Left ventricle myocardium superior (tissue), 1 donor: ENCODE measurements around the gene COX4I2. TPM values are rescaled to one million over a fixed set of nuclear protein-coding genes. Genes with fewer than 3 reads are reported as not detected.

Experiments used
- ATAC-seq: fragments of 200-7000 bp; cut with Tn5 transposase; one replicate; pipeline ENCODE4 v1.9.1; 2020; ENCODE audit warnings: mild to moderate bottlenecking, moderate library complexity
- DNase-seq: peaks from one replicate; pipeline ENCODE4 v3.0.0-alpha.2; 2020
- intact Hi-C: fragments of 100-400 bp; cut with micrococcal nuclease; formaldehyde crosslinking; loops from one replicate; pipeline ENCODE4 v1.11.0; 2022
- total RNA-seq: library from RNA; stranded (reverse); fragmentation: NEBNext Ultra II Directional; extraction: Animal tissue kit (Norgen Biotek cat#: 25700); gene quantifications from one replicate; pipeline ENCODE4 v1.2.1, GENCODE V29; 2021
- donor health status: DM: no; HTN: yes; CAD: no; lungs with severe emphysema.

Gene COX4I2
- total RNA-seq, 1 donor from 2014 or later: 10.1 TPM

GRCh38 chr20:31670371-31671228 is 32.9 kb downstream of the COX4I2 start:
- intact Hi-C loops: no loop called here
- peak; percentile 78 for DNase-seq
- ATAC-seq: peak; percentile 70

GRCh38 chr20:31671324-31671723 is 33.6 kb downstream of the COX4I2 start:
- ATAC-seq: no peak

DNA sequence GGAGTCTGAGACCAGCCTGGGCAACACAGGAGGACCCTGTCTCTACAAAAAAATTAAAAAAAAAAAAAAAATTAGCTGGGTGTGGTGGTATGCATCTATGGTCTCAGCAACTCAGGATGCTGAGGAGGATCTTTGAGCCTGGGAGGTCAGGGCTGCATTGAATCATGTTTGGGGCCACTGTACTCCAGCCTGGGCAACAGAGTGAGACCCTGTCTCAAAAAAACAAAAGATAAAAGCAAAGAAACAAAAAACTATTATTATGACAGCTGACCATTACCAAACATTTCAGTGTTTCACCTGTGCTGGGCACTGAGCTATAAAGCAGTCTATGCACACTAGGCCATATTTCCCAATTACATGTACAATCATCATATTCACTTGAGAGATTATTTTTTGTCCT is 35.7 kb downstream of the COX4I2 start:
- ATAC-seq (no peak), DNase-seq (no peak)
- intact Hi-C loops: no loop called here

More at GRCh38 chr20:31671324-31671723, 33.6 kb downstream of the COX4I2 start:
- intact Hi-C loops: no loop called here
- DNase-seq: no peak

- no peak for ATAC-seq
- DNase-seq: no peak
- intact Hi-C loops: no loop called here
Measured at GRCh38 chr20:31673943-31674463, 36.3 kb downstream of the COX4I2 start.

- intact Hi-C loops: loop anchor here (5.0 kb wide), 1 partner anchor 42 kb away; no protein-coding TSS in a partner anchor
- DNase-seq (peak; percentile 65), ATAC-seq (peak; percentile 48)
Measured at GRCh38 chr20:31674895-31675827, 37.4 kb downstream of the COX4I2 start.

DNA sequence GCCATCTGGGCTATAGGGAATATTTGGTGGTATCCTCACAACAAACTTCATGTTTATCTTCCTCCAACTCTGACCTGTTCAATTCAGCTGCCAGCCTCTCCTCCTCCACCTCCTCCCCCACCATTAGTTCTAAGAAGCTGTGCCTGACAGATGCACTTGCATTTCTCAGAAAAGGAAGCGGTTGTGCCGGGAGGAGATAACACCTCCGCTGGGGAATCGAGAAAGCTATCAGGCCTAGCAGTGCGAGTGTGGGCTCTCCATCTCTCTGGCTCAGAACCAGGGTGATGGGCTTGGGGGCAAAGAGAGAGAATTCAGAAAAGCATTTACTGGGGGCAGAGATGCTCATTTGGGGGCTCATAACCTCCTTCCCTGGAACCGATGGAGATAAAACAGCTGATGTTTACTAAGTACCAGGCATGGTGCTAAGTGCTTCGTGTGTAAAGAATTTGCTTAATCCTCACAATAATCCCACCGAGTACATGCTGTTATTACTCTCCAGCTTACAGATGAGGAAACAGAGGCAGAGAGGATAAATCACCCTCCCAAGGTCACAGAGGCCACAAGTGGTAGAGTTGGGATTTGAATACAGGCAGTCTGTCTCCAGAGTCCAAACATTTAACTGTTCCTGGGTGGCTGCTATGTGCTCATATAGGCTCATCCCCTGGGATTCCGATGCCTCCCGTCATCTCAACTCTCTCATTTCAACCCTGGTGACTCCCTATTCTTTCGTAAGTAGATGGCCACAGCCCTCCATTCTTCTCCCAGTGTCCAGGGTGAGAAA is 38.3 kb downstream of the COX4I2 start:
- intact Hi-C loops: loop anchor here (5.0 kb wide), 1 partner anchor 41 kb away; no protein-coding TSS in a partner anchor
- no peak for DNase-seq
- ATAC-seq: peak; percentile 21

DNA sequence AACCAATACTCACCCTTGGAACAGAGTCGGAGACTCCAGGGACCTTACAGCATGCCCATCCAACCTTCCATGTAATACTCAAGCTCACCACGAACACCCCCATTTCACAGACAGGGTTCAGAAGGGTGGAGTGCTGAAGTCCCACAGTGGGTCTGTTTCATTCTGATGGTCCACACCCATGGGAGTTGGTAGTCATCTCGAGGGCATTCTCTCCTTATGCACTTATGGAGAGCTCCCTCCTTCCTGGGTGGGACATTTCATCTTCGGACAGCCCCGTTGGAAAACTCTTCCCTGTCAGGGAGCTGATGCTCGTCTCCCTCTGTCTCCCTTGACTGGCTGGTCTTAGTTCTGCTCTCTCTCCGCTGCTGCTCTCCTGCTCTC is 38.9 kb downstream of the COX4I2 start:
- ATAC-seq (no peak), DNase-seq (no peak)
- intact Hi-C loops: loop anchor here (5.0 kb wide), 1 partner anchor 41 kb away; no protein-coding TSS in a partner anchor

GRCh38 chr20:31677553-31678260 is 40.0 kb downstream of the COX4I2 start:
- ATAC-seq: no peak
- no peak for DNase-seq
- intact Hi-C loops: loop anchor here (5.0 kb wide), 1 partner anchor 40 kb away; no protein-coding TSS in a partner anchor

DNA sequence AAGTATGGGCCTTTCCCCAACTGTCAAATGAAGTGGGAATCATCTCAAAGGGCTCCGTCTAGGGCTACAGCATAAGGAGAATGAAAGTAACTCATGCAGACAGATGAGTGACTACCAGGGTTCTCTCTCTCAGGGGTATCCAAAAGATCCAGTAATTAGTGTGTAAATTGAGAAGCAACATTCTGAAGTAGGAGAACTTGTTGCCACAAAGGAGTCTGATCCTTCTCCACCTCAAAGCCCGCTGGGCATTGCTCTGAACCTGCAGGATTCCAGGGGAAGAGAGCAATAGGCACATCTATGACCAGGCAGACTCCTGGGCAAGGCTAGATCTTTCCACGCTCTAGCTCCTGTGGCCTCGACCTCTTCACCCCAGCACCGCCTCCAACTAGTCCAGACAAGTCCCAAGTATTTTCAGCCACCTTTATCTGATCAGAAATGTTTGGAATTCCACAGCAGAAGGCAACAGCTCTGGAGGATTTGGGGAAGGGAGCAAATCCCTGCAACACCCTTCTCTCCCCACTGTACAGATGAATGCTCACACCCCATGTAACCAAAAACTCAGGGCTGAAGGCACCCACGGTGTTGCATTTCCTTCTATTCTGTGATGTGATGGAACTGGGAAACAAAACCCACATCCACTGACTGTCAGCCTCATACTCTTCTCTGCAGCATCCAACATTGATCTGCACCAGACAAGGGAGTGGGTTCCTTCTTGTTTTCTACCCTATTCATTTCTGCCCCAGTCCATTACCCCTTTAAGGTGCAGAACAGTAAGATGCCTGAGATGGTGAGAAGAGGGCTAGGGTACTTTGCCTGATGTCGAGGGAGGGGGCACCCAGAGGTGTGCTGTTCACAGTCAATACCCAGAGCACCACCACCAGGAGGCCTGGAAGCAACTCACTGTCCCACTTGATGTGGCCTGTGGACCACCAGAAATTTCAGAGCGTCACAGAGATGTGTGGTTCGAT is 41.0 kb downstream of the COX4I2 start:
- DNase-seq (no peak), ATAC-seq (no peak)
- intact Hi-C loops: loop anchor here (5.0 kb wide), 1 partner anchor 39 kb away; no protein-coding TSS in a partner anchor

DNA sequence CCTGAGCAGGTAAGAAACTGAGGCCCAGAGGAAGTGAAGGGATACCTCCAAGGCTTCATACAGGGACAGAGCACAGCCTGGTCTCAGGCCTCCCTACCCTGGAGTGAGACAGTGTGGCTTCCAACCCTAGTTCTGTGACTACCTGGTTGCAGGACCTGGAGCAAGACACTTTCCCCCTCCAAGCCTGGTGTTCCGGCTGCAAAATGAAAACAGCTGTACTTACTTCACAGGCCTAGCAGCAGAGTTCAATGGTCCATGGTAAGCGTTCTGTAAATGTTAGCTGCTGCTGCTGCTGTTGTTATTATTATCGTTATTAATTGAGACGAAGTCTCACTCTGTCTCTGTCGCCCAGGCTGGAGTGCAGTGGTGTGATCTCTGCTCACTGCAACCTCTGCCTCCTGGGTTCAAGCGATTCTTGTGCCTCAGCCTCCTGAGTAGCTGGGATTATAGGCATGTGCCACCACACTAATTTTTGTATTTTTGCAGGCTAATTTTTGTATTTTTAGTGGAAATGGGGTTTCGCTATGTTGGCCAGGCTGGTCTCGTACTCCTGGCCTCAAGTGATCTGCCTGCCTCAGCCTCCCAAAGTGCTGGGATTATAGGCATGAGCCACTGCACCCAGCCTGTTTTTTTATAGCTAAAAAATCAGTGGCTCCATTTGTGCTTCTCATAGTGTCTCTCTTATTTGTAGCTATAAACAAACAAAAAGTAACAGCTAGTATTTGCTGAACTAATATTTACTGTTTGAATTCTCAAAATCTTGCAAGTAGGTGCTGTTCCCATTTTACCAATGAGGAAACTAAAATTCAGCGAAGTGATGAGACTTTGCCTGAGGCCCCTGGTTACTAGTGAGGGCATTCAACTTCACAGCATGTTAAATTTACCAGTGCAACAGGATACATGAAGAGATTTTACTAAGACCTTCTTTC is 41.9 kb downstream of the COX4I2 start:
- intact Hi-C loops: loop anchor here (5.0 kb wide), 1 partner anchor 38 kb away; no protein-coding TSS in a partner anchor
- DNase-seq: no peak
- ATAC-seq: no peak

- intact Hi-C loops: no loop called here
- DNase-seq: no peak
- ATAC-seq: no peak
Measured at GRCh38 chr20:31680286-31681127, 42.8 kb downstream of the COX4I2 start.

- DNase-seq (no peak), ATAC-seq (peak; percentile 17)
- intact Hi-C loops: no loop called here
Measured at GRCh38 chr20:31681128-31681727, 43.5 kb downstream of the COX4I2 start.

- DNase-seq: no peak
- ATAC-seq: peak; percentile 15
- intact Hi-C loops: no loop called here
Measured at GRCh38 chr20:31681769-31682168, 44.1 kb downstream of the COX4I2 start.

DNA sequence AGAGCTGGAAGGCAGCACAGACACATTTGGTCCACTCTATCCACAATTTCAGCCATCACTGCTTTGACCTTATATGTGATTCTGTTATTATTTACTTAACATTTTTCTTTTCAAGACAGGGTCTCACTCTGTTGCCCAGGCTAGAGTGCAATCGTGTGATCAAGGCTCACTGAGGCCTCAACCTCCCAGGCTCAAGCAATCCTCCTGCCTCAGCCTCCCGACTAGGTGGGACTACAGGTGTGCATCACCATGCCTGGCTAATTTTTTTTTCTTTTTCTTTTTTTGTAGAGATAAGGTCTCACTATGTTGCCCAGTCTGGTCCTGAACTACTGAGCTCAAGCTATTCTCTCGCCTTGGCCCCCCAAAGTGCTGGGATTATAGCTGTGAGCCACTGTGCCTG is 44.6 kb downstream of the COX4I2 start:
- intact Hi-C loops: no loop called here

GRCh38 chr20:31682927-31683326 is 45.2 kb downstream of the COX4I2 start:
- no peak for DNase-seq
- no peak for ATAC-seq
- intact Hi-C loops: no loop called here

More for the DNA sequence above, 44.6 kb downstream of the COX4I2 start:
- DNase-seq (no peak), ATAC-seq (no peak)
